K562 (cell line): Measurements from ENCODE around the gene SCUBE1. TPM values are rescaled to one million over a fixed set of nuclear protein-coding genes. Genes with fewer than 3 reads are reported as not detected.

Experiments used
- ARID2 ChIP-seq: fragments of 450-650 bp; IDR thresholded peaks from 2 replicates; pipeline ENCODE4 v1.6.1; 2017; ENCODE audit warnings: antibody characterized with exemption, mild to moderate bottlenecking
- CHCHD3 ChIP-seq: fragments of 250-450 bp; sonication (Bioruptor Pico); IDR thresholded peaks from 2 replicates; pipeline ENCODE4 v2.1.2; 2022; ENCODE audit warnings: mild to moderate bottlenecking
- ESRRB ChIP-seq: fragments of 250-450 bp; sonication (Bioruptor Pico); IDR thresholded peaks from 2 replicates; pipeline ENCODE4 v1.5.0; 2020; ENCODE audit warnings: mild to moderate bottlenecking, moderate library complexity, borderline replicate concordance
- KDM2B ChIP-seq: fragments of 250-450 bp; sonication (Bioruptor Pico); IDR thresholded peaks from 2 replicates; pipeline ENCODE4 v1.8.0; 2021; ENCODE audit warnings: mild to moderate bottlenecking, moderate library complexity
- KLF1 ChIP-seq: fragments of 450-650 bp; IDR thresholded peaks from 2 replicates; pipeline ENCODE4 v1.6.1; 2016; ENCODE audit warnings: missing genetic modification characterization, missing compliant biosample characterization
- POLR2G ChIP-seq: fragments of 200-400 bp; formaldehyde crosslinking; IDR thresholded peaks from 2 replicates; pipeline ENCODE4 v1.6.1; 2017; ENCODE audit warnings: low read depth, mild to moderate bottlenecking, antibody characterized with exemption, low read length, moderate library complexity
- RBFOX2 ChIP-seq: fragments of 200-400 bp; formaldehyde crosslinking; IDR thresholded peaks from 2 replicates; pipeline ENCODE4 v1.6.1; 2017; ENCODE audit warnings: low read depth, mild to moderate bottlenecking, low read length, moderate library complexity
- RREB1 ChIP-seq: fragments of 250-450 bp; sonication (Bioruptor Pico); IDR thresholded peaks from 2 replicates; pipeline ENCODE4 v1.4.0; 2020
- TCF7L2 ChIP-seq: fragments of 150-350 bp; IDR thresholded peaks from 2 replicates; pipeline ENCODE4 v1.6.1; 2016; ENCODE audit warnings: low read depth, mild to moderate bottlenecking, low read length, moderate library complexity
- TFAP4 ChIP-seq: sonication (generic); formaldehyde crosslinking; IDR thresholded peaks from 2 replicates; pipeline ENCODE4 v1.8.0; 2022; ENCODE audit warnings: missing genetic modification reagents, mild to moderate bottlenecking, moderate library complexity, borderline replicate concordance
- ZNF79 ChIP-seq: fragments of 250-450 bp; sonication (Bioruptor Pico); IDR thresholded peaks from 2 replicates; pipeline ENCODE4 v1.4.0; 2020; ENCODE audit warnings: low read depth, mild to moderate bottlenecking, moderate library complexity
- polyA plus RNA-seq, 8 experiments: library from polyadenylated mRNA; depleted of rRNA in 4 of 8; stranded (reverse) in 5 of 8; unstranded in 3 of 8; fragments of >200 nt; fragmentation: Nextera tagmentation in 2 of 8; fragmentation: Illumina TruSeq in 1 of 8; extraction: Ambion mirVana in 2 of 8; extraction: Trizol in 1 of 8; gene quantifications; 2 replicates each; pipeline versions ENCODE4 v1.2.1 to v1.2.3, GENCODE V29; 2011 to 2014; ENCODE audit warnings: inconsistent platforms in 1 of 8, missing spikeins in 1 of 8
- total RNA-seq, 7 experiments: library from RNA; depleted of rRNA in 6 of 7; stranded (reverse); fragments of >200 nt in 6 of 7; fragmentation: Illumina TruSeq in 2 of 7; extraction: Trizol in 2 of 7; gene quantifications; 2 replicates each; pipeline versions ENCODE4 v1.2.1 to v1.2.3, GENCODE V29; 2011 to 2021; ENCODE audit warnings: low replicate concordance in 1 of 7
- TF ChIP-seq, protein P1 (sequence below), 2 experiments: fragments of 450-650 bp; conservative IDR thresholded peaks; 2 replicates each; pipeline ENCODE4 v1.6.1; 2017; ENCODE audit warnings: mild to moderate bottlenecking in 2 of 2, moderate library complexity in 2 of 2
- TF ChIP-seq, protein P2 (sequence below): fragments of 450-650 bp; IDR thresholded peaks from 2 replicates; pipeline ENCODE4 v1.6.1; 2017; ENCODE audit warnings: antibody characterized with exemption, mild to moderate bottlenecking

The SCUBE1 gene
- total and polyA plus RNA-seq, 9 of the 15 experiments (the other 6 are each of a cell fraction or from before 2014, with no cell fraction given): 0.03 to 0.47 (median 0.29) TPM; not detected in 6

GRCh38 chr22:43152357-43153071 lies 190.7 kb downstream of the SCUBE1 start (continued):
- TF ChIP-seq, protein P1, sequence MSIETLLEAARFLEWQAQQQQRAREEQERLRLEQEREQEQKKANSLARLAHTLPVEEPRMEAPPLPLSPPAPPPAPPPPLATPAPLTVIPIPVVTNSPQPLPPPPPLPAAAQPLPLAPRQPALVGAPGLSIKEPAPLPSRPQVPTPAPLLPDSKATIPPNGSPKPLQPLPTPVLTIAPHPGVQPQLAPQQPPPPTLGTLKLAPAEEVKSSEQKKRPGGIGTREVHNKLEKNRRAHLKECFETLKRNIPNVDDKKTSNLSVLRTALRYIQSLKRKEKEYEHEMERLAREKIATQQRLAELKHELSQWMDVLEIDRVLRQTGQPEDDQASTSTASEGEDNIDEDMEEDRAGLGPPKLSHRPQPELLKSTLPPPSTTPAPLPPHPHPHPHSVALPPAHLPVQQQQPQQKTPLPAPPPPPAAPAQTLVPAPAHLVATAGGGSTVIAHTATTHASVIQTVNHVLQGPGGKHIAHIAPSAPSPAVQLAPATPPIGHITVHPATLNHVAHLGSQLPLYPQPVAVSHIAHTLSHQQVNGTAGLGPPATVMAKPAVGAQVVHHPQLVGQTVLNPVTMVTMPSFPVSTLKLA (conservative IDR thresholded peaks at IDR 0.05): peak in 1 of 2 experiments; percentile 32; a peak in 1 of 4 replicates
- TF ChIP-seq CHCHD3 (CRISPR knock-in tag): no peak
- TF ChIP-seq ESRRB (CRISPR knock-in tag): no peak
- TF ChIP-seq, protein P2, sequence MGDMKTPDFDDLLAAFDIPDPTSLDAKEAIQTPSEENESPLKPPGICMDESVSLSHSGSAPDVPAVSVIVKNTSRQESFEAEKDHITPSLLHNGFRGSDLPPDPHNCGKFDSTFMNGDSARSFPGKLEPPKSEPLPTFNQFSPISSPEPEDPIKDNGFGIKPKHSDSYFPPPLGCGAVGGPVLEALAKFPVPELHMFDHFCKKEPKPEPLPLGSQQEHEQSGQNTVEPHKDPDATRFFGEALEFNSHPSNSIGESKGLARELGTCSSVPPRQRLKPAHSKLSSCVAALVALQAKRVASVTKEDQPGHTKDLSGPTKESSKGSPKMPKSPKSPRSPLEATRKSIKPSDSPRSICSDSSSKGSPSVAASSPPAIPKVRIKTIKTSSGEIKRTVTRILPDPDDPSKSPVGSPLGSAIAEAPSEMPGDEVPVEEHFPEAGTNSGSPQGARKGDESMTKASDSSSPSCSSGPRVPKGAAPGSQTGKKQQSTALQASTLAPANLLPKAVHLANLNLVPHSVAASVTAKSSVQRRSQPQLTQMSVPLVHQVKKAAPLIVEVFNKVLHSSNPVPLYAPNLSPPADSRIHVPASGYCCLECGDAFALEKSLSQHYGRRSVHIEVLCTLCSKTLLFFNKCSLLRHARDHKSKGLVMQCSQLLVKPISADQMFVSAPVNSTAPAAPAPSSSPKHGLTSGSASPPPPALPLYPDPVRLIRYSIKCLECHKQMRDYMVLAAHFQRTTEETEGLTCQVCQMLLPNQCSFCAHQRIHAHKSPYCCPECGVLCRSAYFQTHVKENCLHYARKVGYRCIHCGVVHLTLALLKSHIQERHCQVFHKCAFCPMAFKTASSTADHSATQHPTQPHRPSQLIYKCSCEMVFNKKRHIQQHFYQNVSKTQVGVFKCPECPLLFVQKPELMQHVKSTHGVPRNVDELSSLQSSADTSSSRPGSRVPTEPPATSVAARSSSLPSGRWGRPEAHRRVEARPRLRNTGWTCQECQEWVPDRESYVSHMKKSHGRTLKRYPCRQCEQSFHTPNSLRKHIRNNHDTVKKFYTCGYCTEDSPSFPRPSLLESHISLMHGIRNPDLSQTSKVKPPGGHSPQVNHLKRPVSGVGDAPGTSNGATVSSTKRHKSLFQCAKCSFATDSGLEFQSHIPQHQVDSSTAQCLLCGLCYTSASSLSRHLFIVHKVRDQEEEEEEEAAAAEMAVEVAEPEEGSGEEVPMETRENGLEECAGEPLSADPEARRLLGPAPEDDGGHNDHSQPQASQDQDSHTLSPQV: peak; percentile 48; the same call in 1 of the 2 replicates
- no peak for TF ChIP-seq TCF7L2
- 0 out of 2 replicates have a peak, but pooled peaks have one; percentile 8 for TF ChIP-seq TFAP4 (CRISPR knock-in tag)
- TF ChIP-seq RBFOX2: peak; percentile 36
- peak; percentile 54 for TF ChIP-seq POLR2G
- no peak for TF ChIP-seq KLF1 (tag)
- TF ChIP-seq RREB1: no peak
- no peak for TF ChIP-seq KDM2B
- TF ChIP-seq ARID2: no peak
- TF ChIP-seq ZNF79: no peak
